HEK293 (cell line): ENCODE data around the gene AK1.

Experiments
- ZNF239 ChIP-seq: fragments of 450-650 bp; formaldehyde crosslinking; IDR thresholded peaks from 2 replicates; pipeline ENCODE4 v1.5.1; 2016; ENCODE audit warnings: missing biosample characterization, missing genetic modification characterization
- ZNF311 ChIP-seq: fragments of 450-650 bp; formaldehyde crosslinking; IDR thresholded peaks from 2 replicates; pipeline ENCODE4 v1.5.1; 2017; ENCODE audit warnings: missing biosample characterization, missing genetic modification characterization, borderline replicate concordance
- ZNF561 ChIP-seq: fragments of 450-650 bp; IDR thresholded peaks from 2 replicates; pipeline ENCODE4 v1.5.1; 2018; ENCODE audit warnings: missing biosample characterization, missing genetic modification characterization, borderline replicate concordance
- ZNF629 ChIP-seq: fragments of 450-650 bp; formaldehyde crosslinking; IDR thresholded peaks from 2 replicates; pipeline ENCODE4 v1.5.1; 2017; ENCODE audit warnings: missing biosample characterization, missing genetic modification characterization
- ZNF701 ChIP-seq: fragments of 450-650 bp; formaldehyde crosslinking; IDR thresholded peaks from 2 replicates; pipeline ENCODE4 v1.5.1; 2016; ENCODE audit warnings: missing biosample characterization, missing genetic modification characterization
- TF ChIP-seq, protein P1 (sequence below): fragments of 450-650 bp; formaldehyde crosslinking; IDR thresholded peaks from 2 replicates; pipeline ENCODE4 v1.5.1; 2016; ENCODE audit warnings: missing biosample characterization, missing genetic modification characterization

- TF ChIP-seq, protein P1, sequence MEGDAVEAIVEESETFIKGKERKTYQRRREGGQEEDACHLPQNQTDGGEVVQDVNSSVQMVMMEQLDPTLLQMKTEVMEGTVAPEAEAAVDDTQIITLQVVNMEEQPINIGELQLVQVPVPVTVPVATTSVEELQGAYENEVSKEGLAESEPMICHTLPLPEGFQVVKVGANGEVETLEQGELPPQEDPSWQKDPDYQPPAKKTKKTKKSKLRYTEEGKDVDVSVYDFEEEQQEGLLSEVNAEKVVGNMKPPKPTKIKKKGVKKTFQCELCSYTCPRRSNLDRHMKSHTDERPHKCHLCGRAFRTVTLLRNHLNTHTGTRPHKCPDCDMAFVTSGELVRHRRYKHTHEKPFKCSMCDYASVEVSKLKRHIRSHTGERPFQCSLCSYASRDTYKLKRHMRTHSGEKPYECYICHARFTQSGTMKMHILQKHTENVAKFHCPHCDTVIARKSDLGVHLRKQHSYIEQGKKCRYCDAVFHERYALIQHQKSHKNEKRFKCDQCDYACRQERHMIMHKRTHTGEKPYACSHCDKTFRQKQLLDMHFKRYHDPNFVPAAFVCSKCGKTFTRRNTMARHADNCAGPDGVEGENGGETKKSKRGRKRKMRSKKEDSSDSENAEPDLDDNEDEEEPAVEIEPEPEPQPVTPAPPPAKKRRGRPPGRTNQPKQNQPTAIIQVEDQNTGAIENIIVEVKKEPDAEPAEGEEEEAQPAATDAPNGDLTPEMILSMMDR = no peak
- TF ChIP-seq ZNF629 (tag by site-specific recombination) = no peak
- no peak for TF ChIP-seq ZNF311 (tag by site-specific recombination)
- TF ChIP-seq ZNF701 (tag by site-specific recombination) = no peak
- TF ChIP-seq ZNF561 (tag by site-specific recombination) = no peak
- TF ChIP-seq ZNF239 (tag by site-specific recombination) = no peak
These were observed 49.0 kb downstream of the AK1 start for GRCh38 chr9:127828262-127829031.
